Measurements from ENCODE around the gene CMKLR1.

DNA sequence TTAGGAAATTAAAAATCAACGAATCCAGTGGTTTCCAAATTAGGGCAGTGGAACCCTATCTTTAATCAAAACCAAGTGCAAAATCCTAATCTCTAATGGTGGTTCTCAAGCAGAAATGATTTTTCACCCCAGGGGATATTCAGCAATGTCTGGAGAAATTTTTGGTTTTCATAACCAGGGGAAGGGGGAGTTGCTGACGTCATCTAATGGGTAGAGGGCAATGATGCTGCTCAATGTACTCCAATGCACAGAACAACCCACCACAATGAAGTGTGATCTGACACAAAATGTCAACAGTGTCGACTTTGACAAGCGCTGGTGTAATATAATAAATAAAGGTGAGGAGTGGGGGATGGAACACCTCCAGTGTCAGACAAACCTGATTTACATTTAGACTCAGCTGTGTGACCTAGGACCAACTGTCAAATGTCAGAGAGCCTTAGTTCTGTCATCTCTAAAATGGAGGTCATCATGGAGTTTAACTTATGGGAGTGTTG, 81.5 kb downstream of the CMKLR1 start:
- TF ChIP-seq POLR2AphosphoS5 (IDR thresholded peaks at IDR 0.05; ENCODE audit: low read depth, low read length) (no peak), TAF1 (IDR thresholded peaks at IDR 0.05; ENCODE audit: borderline replicate concordance, insufficient read depth, low read length) (no peak)
- TF ChIP-seq, protein P1, sequence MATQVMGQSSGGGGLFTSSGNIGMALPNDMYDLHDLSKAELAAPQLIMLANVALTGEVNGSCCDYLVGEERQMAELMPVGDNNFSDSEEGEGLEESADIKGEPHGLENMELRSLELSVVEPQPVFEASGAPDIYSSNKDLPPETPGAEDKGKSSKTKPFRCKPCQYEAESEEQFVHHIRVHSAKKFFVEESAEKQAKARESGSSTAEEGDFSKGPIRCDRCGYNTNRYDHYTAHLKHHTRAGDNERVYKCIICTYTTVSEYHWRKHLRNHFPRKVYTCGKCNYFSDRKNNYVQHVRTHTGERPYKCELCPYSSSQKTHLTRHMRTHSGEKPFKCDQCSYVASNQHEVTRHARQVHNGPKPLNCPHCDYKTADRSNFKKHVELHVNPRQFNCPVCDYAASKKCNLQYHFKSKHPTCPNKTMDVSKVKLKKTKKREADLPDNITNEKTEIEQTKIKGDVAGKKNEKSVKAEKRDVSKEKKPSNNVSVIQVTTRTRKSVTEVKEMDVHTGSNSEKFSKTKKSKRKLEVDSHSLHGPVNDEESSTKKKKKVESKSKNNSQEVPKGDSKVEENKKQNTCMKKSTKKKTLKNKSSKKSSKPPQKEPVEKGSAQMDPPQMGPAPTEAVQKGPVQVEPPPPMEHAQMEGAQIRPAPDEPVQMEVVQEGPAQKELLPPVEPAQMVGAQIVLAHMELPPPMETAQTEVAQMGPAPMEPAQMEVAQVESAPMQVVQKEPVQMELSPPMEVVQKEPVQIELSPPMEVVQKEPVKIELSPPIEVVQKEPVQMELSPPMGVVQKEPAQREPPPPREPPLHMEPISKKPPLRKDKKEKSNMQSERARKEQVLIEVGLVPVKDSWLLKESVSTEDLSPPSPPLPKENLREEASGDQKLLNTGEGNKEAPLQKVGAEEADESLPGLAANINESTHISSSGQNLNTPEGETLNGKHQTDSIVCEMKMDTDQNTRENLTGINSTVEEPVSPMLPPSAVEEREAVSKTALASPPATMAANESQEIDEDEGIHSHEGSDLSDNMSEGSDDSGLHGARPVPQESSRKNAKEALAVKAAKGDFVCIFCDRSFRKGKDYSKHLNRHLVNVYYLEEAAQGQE (IDR thresholded peaks at IDR 0.05; ENCODE audit: insufficient read depth in 1 of 2, low read depth in 2 of 2, low read length in 2 of 2) = no peak
